HG02642 (cell line): Measurements from ENCODE around the gene SERINC3.
"Not testable (repeated sequence)": the region's sequence is repeated elsewhere in the genome, so short reads cannot be mapped to it uniquely, and the experiment has no call there.

Experiments
- ATAC-seq: cut with Tn5 transposase; IDR thresholded peaks from one replicate; pipeline ENCODE4 v1.9.1; 2021; ENCODE audit warnings: mild to moderate bottlenecking; ENCODE audit not compliant: unreplicated experiment, poor library complexity

The SERINC3 gene

DNA sequence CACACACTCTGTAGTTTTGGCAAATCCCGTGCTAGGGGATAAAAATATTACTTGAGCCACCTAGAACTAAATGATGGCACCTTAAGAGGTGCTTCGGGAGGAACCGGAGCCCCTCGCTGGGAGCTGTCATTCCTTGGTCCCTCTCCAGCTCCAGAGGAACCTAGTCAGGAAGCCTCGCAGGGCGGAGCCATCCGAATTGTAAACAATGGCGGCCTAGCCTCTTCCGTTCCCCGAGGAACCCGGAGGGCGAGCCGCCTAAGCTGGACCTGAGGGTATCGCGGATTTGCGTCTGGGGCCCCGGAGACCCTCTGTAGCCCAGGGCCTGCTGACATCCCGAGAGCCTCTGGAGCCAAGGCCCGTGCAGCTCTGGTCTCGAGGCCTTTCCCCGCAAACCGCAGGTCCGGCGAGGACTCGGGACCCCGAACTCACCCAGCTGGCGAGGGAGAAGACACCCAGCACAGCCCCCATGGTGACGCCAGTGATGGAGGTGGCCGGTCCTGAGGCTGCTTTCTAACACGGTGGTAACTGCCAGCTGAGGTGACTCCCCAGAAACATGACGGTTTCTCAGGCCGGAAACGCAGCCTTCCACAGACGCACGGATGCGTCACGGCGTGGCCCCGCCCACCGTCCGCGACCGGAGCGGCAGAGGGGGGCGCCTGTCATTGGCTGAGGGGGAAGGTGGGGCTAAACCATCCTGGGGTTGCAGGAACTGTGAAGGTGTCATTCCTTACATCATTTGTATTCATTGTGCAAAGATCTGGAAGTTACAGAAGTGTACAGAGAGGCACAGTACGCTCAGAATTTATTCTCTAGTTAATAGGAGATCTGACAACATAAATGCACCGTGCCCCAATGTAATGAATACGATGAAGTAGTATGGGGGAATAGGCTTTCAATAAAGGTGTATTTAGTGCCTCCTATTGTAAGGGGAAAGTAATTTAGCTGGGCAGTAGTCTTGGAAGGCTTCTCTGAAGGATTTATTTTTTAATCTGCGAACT, at the start of gene SERINC3:
Gene SERINC3, minus strand, starts transcription at position 587 of the 998 bp plus-strand sequence. Its CDS starts 119 bp downstream, at position 468.
- ATAC-seq, result peak; percentile 98

DNA sequence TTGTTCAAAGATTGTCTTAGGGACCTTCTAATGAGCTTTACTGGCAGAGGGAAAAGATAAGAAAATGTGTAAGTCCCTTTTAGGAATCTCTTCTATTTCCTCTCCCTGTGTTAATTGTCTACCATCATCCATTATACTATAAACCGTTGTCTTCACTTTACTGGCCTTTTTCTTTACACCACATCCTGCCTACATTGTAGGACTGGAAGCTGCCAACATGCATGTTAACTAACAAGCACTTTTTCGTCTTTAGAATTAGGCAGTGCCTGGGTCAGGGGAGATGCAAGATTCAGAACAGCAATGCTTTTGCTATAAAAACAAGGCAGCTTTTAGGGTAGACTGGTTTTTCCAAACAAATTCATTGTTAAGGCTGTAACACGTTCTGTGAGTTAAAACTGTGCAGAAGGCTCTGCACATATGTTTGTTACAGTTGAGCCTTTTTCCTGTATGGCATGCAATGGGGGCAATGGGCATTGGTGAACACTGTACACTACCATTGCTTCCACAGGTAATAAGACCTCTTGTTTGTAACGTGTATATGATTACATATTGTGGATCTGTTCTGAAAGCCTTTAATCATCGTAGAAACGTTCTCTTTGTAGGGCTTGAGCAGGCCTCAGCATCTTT, 49.6 kb upstream of the SERINC3 start:
- no peak for ATAC-seq

DNA sequence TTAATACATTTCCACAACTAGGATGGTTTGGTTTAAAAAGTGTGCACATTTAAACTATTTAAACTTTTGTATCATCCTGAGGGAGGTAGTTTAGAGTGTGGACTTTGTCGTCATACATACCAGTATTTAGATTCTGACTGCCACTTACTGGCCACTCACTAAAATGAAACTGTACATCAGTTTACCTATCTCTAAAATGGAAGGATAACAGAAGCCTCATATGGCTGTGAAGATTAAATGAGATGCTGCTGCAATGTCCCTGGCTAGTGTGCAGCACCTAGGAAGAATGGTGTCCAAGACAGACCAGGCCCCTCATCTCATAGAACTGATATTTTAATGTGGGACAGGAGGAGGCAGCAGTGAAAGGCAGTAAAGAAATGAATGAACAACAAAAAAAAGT, 48.5 kb upstream of the SERINC3 start:
- ATAC-seq, result no peak

DNA sequence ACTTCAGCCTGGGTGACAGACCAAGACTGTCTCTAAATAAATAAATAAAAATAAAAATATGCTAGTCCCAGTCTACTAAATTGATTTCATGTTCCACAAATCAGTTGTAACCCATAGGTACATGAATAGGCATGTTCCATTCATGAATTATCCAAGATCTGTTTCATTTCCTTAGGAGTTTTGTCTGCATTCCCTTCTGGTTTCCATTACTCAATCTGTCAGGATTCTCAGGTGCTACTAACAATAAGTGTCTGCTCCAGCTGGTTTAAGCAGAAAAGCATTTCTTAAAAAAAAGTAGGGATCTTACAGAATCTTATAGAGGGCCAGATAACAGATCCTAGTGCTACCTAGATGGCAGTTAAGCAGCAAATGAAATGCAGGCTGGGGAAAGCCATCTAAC, 44.9 kb upstream of the SERINC3 start:
- no peak for ATAC-seq

DNA sequence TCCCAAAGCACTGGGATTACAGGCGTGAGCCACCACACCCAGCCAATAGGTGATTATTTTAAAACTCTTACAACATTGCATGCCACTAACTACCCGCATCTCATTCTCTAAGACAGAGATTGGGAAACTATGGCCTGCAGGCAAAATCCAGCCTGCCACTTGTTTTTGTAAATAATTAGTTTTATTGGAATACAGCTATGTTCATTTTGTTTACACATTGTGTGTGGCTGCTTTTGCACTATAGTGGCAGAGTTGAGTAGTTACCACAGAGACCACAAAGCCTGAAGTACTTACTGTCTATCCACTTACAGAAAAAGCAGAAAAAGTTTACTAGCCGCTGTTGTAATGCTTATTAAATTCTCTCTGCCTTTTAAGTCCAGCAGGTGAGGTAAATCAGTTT, 44.1 kb upstream of the SERINC3 start:
- no peak for ATAC-seq

DNA sequence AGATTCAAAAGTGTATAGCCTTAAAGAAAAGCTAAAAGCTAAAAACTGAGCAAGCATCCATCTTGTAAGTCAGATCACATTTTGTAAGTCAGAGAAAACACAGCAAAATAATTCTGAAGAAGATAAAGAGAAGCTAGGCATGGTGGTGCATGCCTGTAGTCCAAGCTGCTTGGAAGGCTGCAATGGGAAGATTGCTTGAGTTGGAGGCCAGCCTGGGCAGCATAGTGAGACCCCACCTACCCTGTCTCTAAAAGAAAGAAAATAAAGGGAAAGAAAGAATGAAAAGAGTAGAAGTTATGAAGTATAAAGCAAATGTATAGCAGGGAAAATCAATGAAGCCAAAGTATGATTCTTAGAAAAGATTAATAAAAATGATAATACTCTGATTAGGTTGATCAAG, 40.0 kb upstream of the SERINC3 start:
- ATAC-seq, result no peak

DNA sequence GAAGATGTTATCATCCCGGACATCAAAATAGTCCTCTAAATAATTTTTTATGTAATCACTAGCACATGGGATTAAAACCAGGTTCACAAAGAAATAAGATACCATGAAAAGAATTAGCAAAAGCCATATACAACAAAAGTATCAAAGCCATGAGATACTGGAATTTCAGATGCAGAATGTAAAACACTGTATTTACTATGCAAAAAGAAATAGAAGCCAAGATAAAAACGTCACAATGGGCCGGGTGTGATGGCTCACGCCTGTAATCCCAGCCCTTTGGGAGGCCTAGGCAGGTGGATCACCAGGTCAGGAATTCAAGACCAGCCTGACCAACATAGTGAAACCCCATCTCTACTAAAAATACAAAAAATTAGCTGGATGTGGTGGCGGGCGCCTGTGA, 38.9 kb upstream of the SERINC3 start:
- ATAC-seq, result not testable (repeated sequence)

DNA sequence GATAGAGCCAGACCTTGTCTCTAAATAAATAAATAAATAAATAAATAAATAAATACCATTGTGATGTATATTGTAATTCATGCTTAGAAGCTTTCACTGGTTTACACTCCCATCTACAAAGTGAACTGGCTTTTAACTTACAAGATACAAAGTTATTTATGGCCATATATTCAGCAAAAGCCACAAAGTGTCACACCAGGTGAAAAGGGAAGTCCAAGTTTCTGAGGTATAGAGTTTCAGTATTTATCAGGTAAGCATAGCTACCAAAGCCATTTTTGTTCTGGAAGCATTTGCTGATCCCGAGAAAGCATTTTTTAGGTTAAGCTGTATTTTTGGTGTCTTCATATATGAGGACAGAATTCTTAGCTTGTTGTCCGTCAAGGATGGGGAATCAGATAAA, 38.4 kb upstream of the SERINC3 start:
- no peak for ATAC-seq

DNA sequence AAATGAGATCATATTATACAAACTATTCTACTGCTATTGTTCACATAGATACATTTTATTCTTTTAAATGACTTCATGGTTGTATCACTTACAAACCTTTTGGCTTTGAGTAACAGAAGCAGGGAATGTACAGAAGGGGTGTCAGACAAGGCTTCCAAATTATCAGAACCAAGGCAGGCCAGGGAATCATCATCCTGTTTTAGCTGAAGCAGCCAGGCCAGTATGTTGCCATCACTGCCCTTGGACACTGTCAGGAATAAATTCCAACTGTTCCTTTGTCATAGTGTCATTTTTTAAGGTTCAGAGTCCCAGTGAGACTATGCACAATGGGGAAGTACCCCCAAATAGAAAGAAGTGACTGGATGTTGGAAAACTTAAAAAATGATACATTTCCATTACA, 37.4 kb upstream of the SERINC3 start:
- ATAC-seq, result no peak

DNA sequence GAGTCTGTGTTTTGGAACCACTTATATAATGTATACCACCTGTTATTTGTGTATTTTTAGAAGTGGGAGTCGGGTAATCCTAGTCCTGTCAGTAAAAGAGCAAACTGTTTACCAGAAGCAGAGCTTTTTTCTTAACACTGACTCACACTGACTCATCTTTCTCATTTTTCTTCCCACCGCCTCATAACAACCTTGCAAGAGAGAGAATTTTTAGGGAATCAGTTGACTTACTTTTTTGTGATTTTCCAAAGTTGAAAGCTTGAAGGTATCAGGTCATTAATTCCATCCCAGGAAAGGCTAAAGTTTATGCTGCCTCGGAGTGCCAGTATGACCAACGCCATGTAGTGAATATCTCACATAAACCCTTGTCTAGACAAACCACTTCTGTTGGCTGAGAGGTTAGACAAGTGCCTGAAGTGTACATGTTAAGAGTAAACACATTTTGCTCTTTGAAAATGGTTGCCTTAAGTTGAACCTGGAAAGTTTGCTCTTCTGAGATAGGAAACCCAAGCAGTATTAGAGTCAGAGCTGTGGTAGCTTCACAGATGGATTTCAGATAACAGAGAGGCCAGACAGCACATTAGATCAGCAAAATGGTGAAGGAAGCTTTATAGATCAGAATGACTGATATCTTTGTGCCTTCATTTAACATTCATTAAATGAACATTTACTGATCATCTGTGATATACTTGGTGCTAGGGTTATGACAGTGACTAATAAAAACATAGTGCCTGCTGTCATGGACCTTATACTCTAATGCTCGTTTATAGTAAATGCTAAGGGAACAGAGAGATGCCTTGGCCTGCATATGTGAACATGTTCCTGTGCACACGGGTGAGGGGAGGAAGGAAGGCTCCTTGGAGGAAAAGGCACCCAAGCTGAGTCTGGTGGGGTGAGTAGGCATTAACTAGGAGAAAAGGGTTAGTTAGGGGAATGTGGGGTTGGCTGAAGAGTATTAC, 31.4 kb upstream of the SERINC3 start:
- no peak for ATAC-seq

DNA sequence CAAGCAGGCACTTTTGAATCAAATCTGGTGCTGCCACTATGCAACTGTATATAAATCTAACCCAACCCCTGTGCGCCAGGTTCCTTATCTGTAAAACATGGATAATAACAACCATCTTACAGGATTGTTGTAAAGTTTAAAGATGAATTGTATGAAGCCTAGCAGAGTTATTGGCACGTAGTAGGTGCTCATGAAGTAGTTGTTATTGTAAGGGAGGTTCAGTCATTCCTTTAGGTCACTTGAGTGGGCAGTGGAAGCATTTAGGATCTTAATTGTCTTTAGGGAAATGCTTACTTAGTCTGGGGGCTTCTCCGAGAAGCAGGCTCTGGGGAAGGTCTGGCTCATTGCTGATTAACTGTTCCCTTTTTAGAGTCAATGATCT, 30.7 kb upstream of the SERINC3 start:
- no peak for ATAC-seq

DNA sequence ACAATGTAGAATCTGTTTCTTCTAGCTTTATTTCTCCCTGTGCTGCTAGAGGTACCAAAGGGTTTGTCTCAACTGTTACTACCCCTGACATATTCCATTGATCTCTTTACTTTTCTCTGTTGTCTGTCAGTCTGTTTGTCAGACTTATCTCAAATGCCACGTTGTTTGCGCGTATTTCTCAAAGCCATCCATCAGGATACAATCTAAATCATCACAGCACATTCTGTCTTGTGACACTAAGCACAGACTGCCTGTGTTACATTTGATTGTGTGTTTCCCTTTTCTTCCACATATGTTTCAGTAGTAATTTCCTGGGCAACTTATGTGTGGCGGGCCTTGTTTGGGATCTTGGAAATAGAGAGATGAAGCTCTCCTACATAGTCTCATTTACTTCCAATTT, 30.2 kb upstream of the SERINC3 start:
- no peak for ATAC-seq

DNA sequence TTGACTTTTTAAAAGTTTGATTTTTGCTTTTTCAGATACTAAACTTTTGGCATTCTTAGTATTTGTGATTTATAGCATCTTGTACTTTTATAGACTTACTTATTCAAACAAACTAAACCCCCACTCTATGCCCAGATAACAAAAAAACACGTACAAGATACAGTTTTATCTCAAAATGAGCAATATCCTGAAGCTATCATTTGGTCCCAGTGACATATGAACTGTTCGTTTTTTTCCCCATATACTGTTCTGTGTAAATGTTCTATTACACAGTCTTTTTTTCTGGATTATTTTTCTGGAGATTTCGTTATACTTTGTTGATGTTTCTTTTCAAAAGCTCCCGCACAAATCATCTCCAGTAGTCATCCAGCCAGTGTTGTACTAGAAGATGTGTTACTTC, 27.3 kb upstream of the SERINC3 start:
- ATAC-seq, result no peak

DNA sequence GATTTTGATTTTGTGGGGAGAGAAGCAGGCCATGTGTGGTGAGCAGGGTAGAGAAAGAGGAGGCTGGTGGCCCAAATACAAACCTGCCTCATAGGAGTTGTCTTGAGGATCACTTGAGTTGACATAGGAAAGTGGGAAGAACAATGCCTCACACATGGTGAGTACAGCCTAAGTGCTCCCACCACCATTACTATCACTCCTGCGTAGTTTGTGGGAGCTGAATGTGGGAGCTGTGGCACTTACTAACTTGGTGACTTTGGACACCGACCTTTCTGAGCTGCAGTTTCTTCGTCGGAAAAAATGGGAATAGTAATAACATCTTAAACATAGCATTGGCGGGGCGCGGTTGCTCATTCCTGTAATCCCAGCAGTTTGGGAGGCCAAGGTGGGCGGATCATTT, 25.5 kb upstream of the SERINC3 start:
- ATAC-seq, result no peak

DNA sequence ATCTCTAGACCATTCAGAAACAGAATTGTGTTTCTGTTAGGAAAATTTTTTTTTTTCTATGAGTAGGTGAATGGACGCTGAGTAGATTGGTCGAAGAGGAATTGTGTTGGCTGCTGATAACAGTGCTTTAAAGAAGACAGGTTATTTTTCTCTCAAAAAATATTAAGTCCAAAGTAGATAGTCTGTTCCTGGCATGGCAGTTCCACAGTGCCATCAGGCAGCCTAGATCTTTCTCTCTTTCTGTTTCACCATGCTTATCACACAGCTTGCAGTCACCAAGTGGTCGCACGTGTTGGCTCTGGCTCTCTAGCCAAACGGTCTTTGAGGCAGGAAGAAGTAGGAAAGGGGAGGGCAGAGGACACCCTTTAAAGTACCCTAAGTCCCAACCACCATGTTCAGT, 22.4 kb upstream of the SERINC3 start:
- ATAC-seq, result no peak

DNA sequence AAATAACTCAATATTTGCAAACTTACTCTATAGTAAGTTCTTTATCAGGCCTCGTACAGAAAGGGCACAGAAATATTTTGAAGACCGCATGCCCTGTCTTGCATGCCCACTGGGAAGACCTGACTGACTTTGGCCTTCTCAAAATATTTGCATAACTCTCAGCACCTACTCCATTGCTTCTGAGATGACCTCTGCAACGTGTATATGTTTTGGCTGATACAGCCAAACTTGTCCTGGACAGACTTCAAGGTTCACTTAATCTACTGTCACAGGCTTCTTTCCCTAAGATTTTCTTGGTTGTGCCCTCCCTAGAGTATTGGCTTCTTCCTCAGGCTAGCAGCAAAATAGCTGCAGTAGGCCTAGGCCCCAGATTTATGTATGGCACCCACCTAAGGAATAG, 21.5 kb upstream of the SERINC3 start:
- ATAC-seq, result no peak

DNA sequence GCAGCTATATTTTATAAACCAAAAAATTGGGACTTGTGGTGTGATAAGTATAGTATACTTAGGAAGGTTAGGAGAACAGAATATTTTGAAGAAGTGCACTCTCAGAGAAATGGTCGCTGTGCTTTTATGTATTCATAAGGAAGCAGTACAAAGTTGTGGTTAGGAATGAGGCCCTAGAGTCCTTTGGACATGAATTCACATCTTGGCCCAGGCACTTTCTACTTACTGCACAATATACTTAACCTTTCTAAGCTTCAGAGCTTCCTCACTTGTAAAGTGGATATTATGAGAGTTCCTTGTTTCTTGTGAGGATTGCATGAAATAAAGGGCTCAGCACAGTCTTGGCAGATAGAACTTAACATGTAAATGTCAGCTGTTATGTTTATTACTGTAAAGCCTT, 21.0 kb upstream of the SERINC3 start:
- no peak for ATAC-seq

DNA sequence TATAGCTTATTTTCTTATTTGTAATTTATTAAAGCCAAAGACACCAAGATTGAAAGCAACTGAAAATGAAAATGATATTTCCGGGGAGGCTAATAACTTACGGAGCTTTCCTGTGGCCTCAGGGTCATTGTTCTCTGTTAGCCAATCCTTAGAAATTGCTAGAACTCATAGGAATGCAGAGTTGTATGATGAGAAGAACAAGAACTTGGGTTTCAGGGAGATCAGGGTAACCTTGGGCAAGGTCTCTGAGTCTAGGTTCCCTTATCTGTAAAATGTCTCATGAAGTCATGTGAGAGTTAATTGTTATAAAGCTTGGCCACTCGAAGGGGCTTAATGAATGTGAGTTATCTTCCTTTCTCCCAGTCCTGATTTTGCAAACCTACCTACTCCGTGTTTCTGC, 20.1 kb upstream of the SERINC3 start:
- no peak for ATAC-seq

DNA sequence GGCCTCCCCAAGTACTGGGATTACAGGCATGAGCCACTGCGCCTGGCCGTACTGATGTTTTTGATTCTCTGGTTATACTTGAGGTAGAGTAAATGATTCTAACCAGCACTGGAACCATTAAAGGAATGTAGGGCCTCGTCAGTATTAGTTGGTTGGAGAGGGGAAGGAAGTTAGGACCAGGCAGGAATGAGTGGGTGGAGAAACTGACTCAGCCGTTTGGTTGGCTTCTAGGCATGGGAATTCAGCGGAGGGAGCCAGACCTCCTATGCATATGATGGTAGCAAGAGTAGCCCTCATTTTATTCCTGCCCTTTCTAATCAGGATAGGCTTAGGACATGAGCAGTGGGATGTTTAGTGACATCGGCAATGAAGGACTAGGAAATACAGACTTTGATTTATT, 19.0 kb upstream of the SERINC3 start:
- no peak for ATAC-seq

DNA sequence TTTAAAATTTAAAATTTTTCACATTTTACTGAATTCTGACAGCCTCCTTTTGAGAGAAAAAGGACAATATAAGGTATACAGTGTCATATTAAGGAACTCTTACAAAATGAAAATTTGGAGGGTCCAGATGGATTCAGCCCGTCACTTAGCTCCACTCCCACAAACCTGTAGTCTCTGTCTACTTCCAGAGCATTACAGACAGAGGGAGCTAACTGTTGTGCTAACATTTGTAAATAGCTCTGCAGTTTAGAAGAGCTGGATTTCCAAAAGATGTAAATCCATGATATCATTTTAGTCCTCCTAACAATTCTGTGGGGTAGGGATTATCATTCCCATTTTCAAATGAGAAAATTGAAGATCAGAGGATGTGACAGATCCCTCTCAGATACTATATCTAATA, 16.1 kb upstream of the SERINC3 start:
- no peak for ATAC-seq

DNA sequence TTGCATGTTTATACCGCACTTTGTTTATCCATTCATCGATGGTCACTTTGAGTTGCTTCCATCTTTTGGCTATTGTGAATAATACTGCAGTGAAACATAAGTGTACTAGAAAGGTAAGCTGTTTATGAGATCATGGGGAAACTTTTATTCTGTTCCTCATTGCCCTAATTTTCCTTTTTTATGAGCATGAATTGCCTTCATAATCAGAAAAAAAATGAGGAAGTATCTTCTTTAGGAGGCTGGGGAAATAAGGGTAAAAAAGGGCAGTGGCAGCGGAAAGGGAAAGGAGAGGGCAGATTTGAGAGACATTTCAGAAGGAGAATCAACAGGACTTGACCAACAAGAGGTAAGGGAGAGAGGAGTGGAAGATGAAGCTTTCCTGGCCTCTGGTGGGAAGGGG, 14.3 kb upstream of the SERINC3 start:
- ATAC-seq, result no peak
